ENCODE data around the gene PNCK. TPM values are rescaled to one million over a fixed set of nuclear protein-coding genes. Genes with fewer than 3 reads are reported as not detected.

PNCK gene
- total RNA-seq, 1 experiment from 2014 or later, result 0.60 TPM

- Histone ChIP-seq H3K36me3 (ENCODE audit: insufficient read depth, low read length, poor library complexity, severe bottlenecking) (no peaks in the 10 kb centered on the region), H3K4me3 (ENCODE audit: low read depth, low read length, poor library complexity, severe bottlenecking) (no peak overlapping the region), H3K9me3 (ENCODE audit: low read depth, low read length, poor library complexity, severe bottlenecking) (peaks cover 1% of the 10 kb centered on the region), H3K27me3 (replicated peaks; ENCODE audit: insufficient read depth, low read depth, low read length, poor library complexity) (peaks cover 14% of the 10 kb centered on the region), H3K4me1 (ENCODE audit: insufficient read depth, low read length, poor library complexity, severe bottlenecking) (no peaks in the 10 kb centered on the region), H3K27ac (ENCODE audit: low read depth, low read length, poor library complexity, severe bottlenecking) (no peak overlapping the region)
- CTCF ChIA-PET, result no interaction called here
- POLR2A ChIA-PET (ENCODE audit: low non-redundant PET), result no interaction called here
- BruUV-seq (replicated peaks), result no TSS peak
- intact Hi-C loops (cut with micrococcal nuclease; ENCODE audit: unreplicated experiment), result no loop called here
- no peak for DNase-seq (ENCODE audit: low spot score)
- TF ChIP-seq EZH2 (IDR thresholded peaks at IDR 0.05; ENCODE audit: borderline replicate concordance, low read depth, low read length, poor library complexity, severe bottlenecking) (no peak), CTCF (conservative IDR thresholded peaks at IDR 0.05; ENCODE audit: low read depth, low read length) (no peak)
Measured at GRCh38 chrX:153659268-153659667, 14.3 kb downstream of the PNCK start.

- Histone ChIP-seq H3K36me3 (ENCODE audit: insufficient read depth, low read length, poor library complexity, severe bottlenecking) (no peaks in the 10 kb centered on the region), H3K27me3 (replicated peaks; ENCODE audit: insufficient read depth, low read depth, low read length, poor library complexity) (peaks cover 12% of the 10 kb centered on the region), H3K27ac (ENCODE audit: low read depth, low read length, poor library complexity, severe bottlenecking) (no peak overlapping the region), H3K4me3 (ENCODE audit: low read depth, low read length, poor library complexity, severe bottlenecking) (no peak overlapping the region), H3K9me3 (ENCODE audit: low read depth, low read length, poor library complexity, severe bottlenecking) (peaks cover 5% of the 10 kb centered on the region), H3K4me1 (ENCODE audit: insufficient read depth, low read length, poor library complexity, severe bottlenecking) (no peaks in the 10 kb centered on the region)
- CTCF ChIA-PET, result interaction anchor here (0.5 to 0.6 kb wide), 2 partner anchors 48 to 642 kb away, joined by 3 read pairs; no protein-coding TSS in a partner anchor
- no peak for DNase-seq (ENCODE audit: low spot score)
- intact Hi-C loops (cut with micrococcal nuclease; ENCODE audit: unreplicated experiment), result no loop called here
- POLR2A ChIA-PET (ENCODE audit: low non-redundant PET), result no interaction called here
- no peak for TF ChIP-seq EZH2 (IDR thresholded peaks at IDR 0.05; ENCODE audit: borderline replicate concordance, low read depth, low read length, poor library complexity, severe bottlenecking)
- no peak for TF ChIP-seq CTCF (conservative IDR thresholded peaks at IDR 0.05; ENCODE audit: low read depth, low read length)
- no TSS peak for BruUV-seq (replicated peaks)
Measured at GRCh38 chrX:153657161-153657560, 16.5 kb downstream of the PNCK start.

GRCh38 chrX:153653556-153653955 is 20.1 kb downstream of the PNCK start:
- Histone ChIP-seq H3K27me3 (replicated peaks; ENCODE audit: insufficient read depth, low read depth, low read length, poor library complexity) (no peaks in the 10 kb centered on the region), H3K4me3 (ENCODE audit: low read depth, low read length, poor library complexity, severe bottlenecking) (no peak overlapping the region), H3K27ac (ENCODE audit: low read depth, low read length, poor library complexity, severe bottlenecking) (no peak overlapping the region), H3K36me3 (ENCODE audit: insufficient read depth, low read length, poor library complexity, severe bottlenecking) (no peaks in the 10 kb centered on the region), H3K4me1 (ENCODE audit: insufficient read depth, low read length, poor library complexity, severe bottlenecking) (no peaks in the 10 kb centered on the region), H3K9me3 (ENCODE audit: low read depth, low read length, poor library complexity, severe bottlenecking) (peaks cover 5% of the 10 kb centered on the region)
- POLR2A ChIA-PET (ENCODE audit: low non-redundant PET), result no interaction called here
- no TSS peak for BruUV-seq (replicated peaks)
- TF ChIP-seq EZH2 (IDR thresholded peaks at IDR 0.05; ENCODE audit: borderline replicate concordance, low read depth, low read length, poor library complexity, severe bottlenecking) (no peak), CTCF (conservative IDR thresholded peaks at IDR 0.05; ENCODE audit: low read depth, low read length) (no peak)
- CTCF ChIA-PET, result no interaction called here
- no peak for DNase-seq (ENCODE audit: low spot score)
- intact Hi-C loops (cut with micrococcal nuclease; ENCODE audit: unreplicated experiment), result no loop called here

All from A673 (cell line).